H9 (cell line): ENCODE data around the gene HCN2. TPM values are rescaled to one million over a fixed set of nuclear protein-coding genes. Genes with fewer than 3 reads are reported as not detected.

Source experiments
- DNase-seq: peaks from one replicate; pipeline ENCODE4 v3.0.0-alpha.2; 2017
- H2AFZ ChIP-seq: one replicate; pipeline ENCODE4 v1.6.1; 2013; ENCODE audit warnings: mild to moderate bottlenecking, low read length, control low read depth, moderate library complexity
- H2AK5ac ChIP-seq: 2 replicates; pipeline ENCODE4 v1.6.1; 2013; ENCODE audit warnings: low read length, control low read depth, mixed read lengths; ENCODE audit not compliant: insufficient read length
- H2BK120ac ChIP-seq: one replicate; pipeline ENCODE4 v1.6.1; 2013; ENCODE audit warnings: low read depth, mild to moderate bottlenecking, low read length, control low read depth, inconsistent platforms; ENCODE audit not compliant: poor library complexity, severe bottlenecking
- H2BK12ac ChIP-seq: 2 replicates; pipeline ENCODE4 v1.6.1; 2013; ENCODE audit warnings: low read length, control low read depth, mixed read lengths, low read depth; ENCODE audit not compliant: insufficient read length
- H2BK15ac ChIP-seq: 2 replicates; pipeline ENCODE4 v1.6.1; 2013; ENCODE audit warnings: low read depth, low read length, control low read depth
- H2BK20ac ChIP-seq: one replicate; pipeline ENCODE4 v1.6.1; 2013; ENCODE audit warnings: low read depth, mild to moderate bottlenecking, low read length, control low read depth, inconsistent platforms; ENCODE audit not compliant: poor library complexity, severe bottlenecking
- H2BK5ac ChIP-seq: 2 replicates; pipeline ENCODE4 v1.6.1; 2013; ENCODE audit warnings: low read length, control low read depth, mixed read lengths; ENCODE audit not compliant: insufficient read length
- H3K14ac ChIP-seq: 2 replicates; pipeline ENCODE4 v1.6.1; 2013; ENCODE audit warnings: low read length, control low read depth; ENCODE audit not compliant: insufficient read depth
- H3K18ac ChIP-seq: 2 replicates; pipeline ENCODE4 v1.6.1; 2013; ENCODE audit warnings: low read depth, mild to moderate bottlenecking, mixed read lengths, low read length, control low read depth; ENCODE audit not compliant: insufficient read length
- H3K23ac ChIP-seq: 2 replicates; pipeline ENCODE4 v1.6.1; 2013; ENCODE audit warnings: low read length, control low read depth, mixed read lengths, low read depth; ENCODE audit not compliant: insufficient read length
- H3K23me2 ChIP-seq: 2 replicates; pipeline ENCODE4 v1.6.1; 2013; ENCODE audit warnings: low read depth, mild to moderate bottlenecking, mixed read lengths, low read length, control low read depth; ENCODE audit not compliant: insufficient read length, poor library complexity, severe bottlenecking
- H3K27ac ChIP-seq: 2 replicates; pipeline ENCODE4 v1.5.1; 2013; ENCODE audit warnings: low read length, control low read depth, mixed read lengths, low read depth; ENCODE audit not compliant: insufficient read length
- H3K27me3 ChIP-seq: 2 replicates; pipeline ENCODE4 v1.6.1; 2013; ENCODE audit warnings: low read length, control low read depth, inconsistent platforms; ENCODE audit not compliant: insufficient read depth
- H3K4ac ChIP-seq: 2 replicates; pipeline ENCODE4 v1.6.1; 2013; ENCODE audit warnings: low read depth, mild to moderate bottlenecking, control low read depth, inconsistent platforms, low read length, moderate library complexity
- H3K4me1 ChIP-seq: 2 replicates; pipeline ENCODE4 v1.6.1; 2013; ENCODE audit warnings: low read length, control low read depth, inconsistent platforms; ENCODE audit not compliant: insufficient read depth
- H3K4me2 ChIP-seq: 2 replicates; pipeline ENCODE4 v1.6.1; 2013; ENCODE audit warnings: low read length, control low read depth, mixed read lengths; ENCODE audit not compliant: insufficient read length, insufficient read depth
- H3K56ac ChIP-seq: 2 replicates; pipeline ENCODE4 v1.6.1; 2013; ENCODE audit warnings: low read depth, mild to moderate bottlenecking, mixed read lengths, low read length, control low read depth; ENCODE audit not compliant: insufficient read length
- H3K79me1 ChIP-seq: 2 replicates; pipeline ENCODE4 v1.6.1; 2013; ENCODE audit warnings: low read depth, mild to moderate bottlenecking, moderate library complexity, low read length, control low read depth, inconsistent platforms; ENCODE audit not compliant: insufficient read depth, poor library complexity, severe bottlenecking
- H3K79me2 ChIP-seq: 2 replicates; pipeline ENCODE4 v1.6.1; 2013; ENCODE audit warnings: low read length, control low read depth, inconsistent platforms; ENCODE audit not compliant: insufficient read depth
- H3K9ac ChIP-seq: 2 replicates; pipeline ENCODE4 v1.6.1; 2013; ENCODE audit warnings: low read length, control low read depth, mixed read lengths; ENCODE audit not compliant: insufficient read length; ENCODE audit errors: extremely low read depth
- H3K9me3 ChIP-seq: one replicate; pipeline ENCODE4 v1.6.1; 2013; ENCODE audit warnings: low read depth, low read length, inconsistent platforms; ENCODE audit not compliant: control insufficient read depth
- H3T11ph ChIP-seq: one replicate; pipeline ENCODE4 v1.6.1; 2013; ENCODE audit warnings: mild to moderate bottlenecking, low read length, control low read depth, inconsistent platforms
- H4K20me1 ChIP-seq: one replicate; pipeline ENCODE4 v1.6.1; 2013; ENCODE audit not compliant: control insufficient read depth, insufficient read length, insufficient read depth
- H4K5ac ChIP-seq: 2 replicates; pipeline ENCODE4 v1.6.1; 2013; ENCODE audit warnings: low read depth, mild to moderate bottlenecking, mixed read lengths, low read length, control low read depth; ENCODE audit not compliant: insufficient read length
- H4K8ac ChIP-seq: replicated peaks from 2 replicates; pipeline ENCODE4 v1.6.1; 2013; ENCODE audit warnings: low read length, control low read depth, mixed read lengths, low read depth; ENCODE audit not compliant: insufficient read length
- H4K91ac ChIP-seq: 2 replicates; pipeline ENCODE4 v1.6.1; 2013; ENCODE audit warnings: low read depth, mild to moderate bottlenecking, moderate library complexity, mixed read lengths, low read length, control low read depth; ENCODE audit not compliant: insufficient read length
- H3K27ac Mint-ChIP-seq, 3 experiments: 2 replicates in 2 of 3; 3 replicates in 1 of 3; pipeline ENCODE4 v1.8.0; 2020 to 2021; ENCODE audit warnings: mixed read lengths in 3 of 3, mild to moderate bottlenecking in 1 of 3, moderate library complexity in 1 of 3
- H3K27me3 Mint-ChIP-seq: 2 replicates; pipeline ENCODE4 v1.8.0; 2021; ENCODE audit warnings: low read depth, mild to moderate bottlenecking, moderate library complexity, mixed read lengths
- H3K36me3 Mint-ChIP-seq, 3 experiments: 2 replicates in 2 of 3; 3 replicates in 1 of 3; pipeline ENCODE4 v1.8.0; 2020 to 2021; ENCODE audit warnings: low read depth in 3 of 3, mixed read lengths in 3 of 3; ENCODE audit not compliant: insufficient read depth in 1 of 3
- H3K4me1 Mint-ChIP-seq, 2 experiments: 2 replicates each; pipeline ENCODE4 v1.8.0; 2020; ENCODE audit warnings: mixed read lengths in 2 of 2
- H3K4me3 Mint-ChIP-seq, 2 experiments: 2 replicates in 1 of 2; 3 replicates in 1 of 2; pipeline ENCODE4 v1.8.0; 2020 to 2021; ENCODE audit warnings: mild to moderate bottlenecking in 2 of 2, mixed read lengths in 2 of 2, moderate library complexity in 1 of 2
- H3K9me3 Mint-ChIP-seq, 2 experiments: 2 replicates in 1 of 2; 3 replicates in 1 of 2; pipeline ENCODE4 v1.8.0; 2020; ENCODE audit warnings: mild to moderate bottlenecking in 2 of 2, mixed read lengths in 2 of 2, moderate library complexity in 1 of 2
- CTCF ChIP-seq: fragments of 200-600 bp; sonication (generic); conservative IDR thresholded peaks from 3 replicates; pipeline ENCODE4 v1.8.0; 2021; ENCODE audit warnings: antibody characterized with exemption, mild to moderate bottlenecking
- WGBS: extraction: QIAGEN DNeasy Blood & Tissue Kit; methylation state at CpG from one replicate; pipeline ENCODE4 v1.1.7; 2013; ENCODE audit warnings: missing lambda C conversion rate, low lambda C conversion rate, mixed read lengths; ENCODE audit not compliant: insufficient read length; ENCODE audit errors: extremely low coverage; 5-methylcytosine and 5-hydroxymethylcytosine counted together
- total RNA-seq: library from RNA; stranded (reverse); gene quantifications from 2 replicates; pipeline ENCODE4 v1.2.1, GENCODE V29; 2021

The HCN2 gene
- total RNA-seq, 1 experiment from 2014 or later: 3.7 TPM

DNA sequence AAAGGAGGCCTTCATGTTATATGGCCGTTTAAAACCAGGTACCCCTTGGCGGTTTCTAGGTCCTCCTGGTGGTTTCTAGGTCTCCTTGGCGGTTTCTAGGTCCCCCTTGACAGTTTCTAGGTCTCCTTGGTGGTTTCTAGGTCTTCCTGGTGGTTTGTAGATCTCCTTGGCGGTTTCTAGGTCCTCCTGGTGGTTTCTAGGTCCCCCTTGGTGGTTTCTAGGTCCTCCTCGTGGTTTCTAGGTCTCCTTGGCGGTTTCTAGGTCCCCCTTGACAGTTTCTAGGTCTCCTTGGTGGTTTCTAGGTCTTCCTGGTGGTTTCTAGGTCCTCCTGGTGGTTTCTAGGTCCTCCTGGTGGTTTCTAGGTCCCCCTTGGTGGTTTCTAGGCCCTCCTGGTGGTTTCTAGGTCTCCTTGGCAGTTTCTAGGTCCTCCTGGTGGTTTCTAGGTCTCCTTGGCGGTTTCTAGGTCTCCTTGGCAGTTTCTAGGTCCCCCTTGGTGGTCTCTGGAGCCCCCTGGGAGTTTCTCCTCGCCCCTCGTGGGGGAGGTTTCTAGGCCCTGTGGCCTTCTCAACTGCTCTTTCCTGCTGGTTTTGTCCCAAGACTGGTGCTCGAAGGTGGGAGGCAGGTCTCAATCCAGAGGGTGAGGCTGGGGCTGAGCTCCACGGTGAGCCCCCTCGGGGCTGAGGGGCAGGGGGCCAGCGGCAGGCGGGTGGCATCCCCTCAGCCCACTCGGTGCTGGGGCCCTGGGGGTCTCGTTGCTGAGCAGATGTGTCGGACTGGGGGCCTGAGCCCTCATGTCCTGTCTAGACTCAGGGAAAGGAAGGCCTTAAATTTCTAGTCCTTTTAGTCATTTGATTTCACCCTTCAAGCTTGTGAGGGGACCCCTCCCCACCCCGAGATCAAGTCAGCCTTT, 8.0 kb downstream of the HCN2 start:
- peaks cover 5% of the 10 kb centered on the region for H3K9me3 ChIP-seq
- Mint-ChIP-seq H3K36me3 (peaks cover 0 to 2% (median 0%) of the 10 kb centered on the region in 3 experiments; a peak in 1 of 7 replicates), H3K27me3 (peaks cover 29% of the 10 kb centered on the region)

More for the DNA sequence above, 8.0 kb downstream of the HCN2 start:
- Histone ChIP-seq H4K8ac (no peak overlapping the region), H2AFZ (no peak overlapping the region), H2BK15ac (no peak overlapping the region; the same call in 1 of the 2 replicates), H3K79me2 (no peaks in the 10 kb centered on the region), H2BK20ac (no peak overlapping the region), H3K4ac (no peak overlapping the region), H3K4me1 (no peaks in the 10 kb centered on the region), H3K23ac (no peak overlapping the region), H3K79me1 (no peaks in the 10 kb centered on the region), H3K56ac (no peak overlapping the region), H4K91ac (no peak overlapping the region), H2BK5ac (no peak overlapping the region), H3K23me2 (no peaks in the 10 kb centered on the region), H4K5ac (no peak overlapping the region), H4K20me1 (no peaks in the 10 kb centered on the region), H2BK12ac (no peak overlapping the region), H3K27ac (no peak overlapping the region), H3K9ac (no peak overlapping the region), H3K14ac (no peak overlapping the region), H3K4me2 (no peak overlapping the region), H3K18ac (no peak overlapping the region), H2AK5ac (no peak overlapping the region), H3K27me3 (no peaks in the 10 kb centered on the region), H3T11ph (no peak overlapping the region), H2BK120ac (no peak overlapping the region)
- H3K27ac Mint-ChIP-seq: no peak overlapping the region
- no peak for TF ChIP-seq CTCF
- H3K4me3 Mint-ChIP-seq: no peak overlapping the region
- DNase-seq: no peak
- no peaks in the 10 kb centered on the region for H3K4me1 Mint-ChIP-seq
- WGBS: no CpG with 5 or more reads among the region's 18 CpGs
- peaks cover 18 to 24% of the 10 kb centered on the region in 2 experiments for H3K9me3 Mint-ChIP-seq
